Hepatocyte (in vitro differentiated cells): Measurements from ENCODE around the gene CHCHD6. TPM values are rescaled to one million over a fixed set of nuclear protein-coding genes. Genes with fewer than 3 reads are reported as not detected.

ENCODE experiments used
- DNase-seq: peaks from one replicate; pipeline ENCODE4 v3.0.0-alpha.2; 2016; ENCODE audit warnings: low spot score
- H2AFZ ChIP-seq: fragments of 200-600 bp; sonication (generic); 2 replicates; pipeline ENCODE4 v1.6.0; 2016; ENCODE audit warnings: antibody characterized with exemption, mild to moderate bottlenecking
- H3K27ac ChIP-seq: fragments of 200-600 bp; sonication (generic); 2 replicates; pipeline ENCODE4 v1.5.1; 2016; ENCODE audit warnings: mild to moderate bottlenecking
- H3K27me3 ChIP-seq: fragments of 200-600 bp; sonication (generic); 2 replicates; pipeline ENCODE4 v1.6.1; 2016
- H3K36me3 ChIP-seq: fragments of 200-600 bp; sonication (generic); replicated peaks from 2 replicates; pipeline ENCODE4 v1.5.1; 2016; ENCODE audit warnings: low read depth; ENCODE audit not compliant: insufficient read depth
- H3K4me1 ChIP-seq: fragments of 200-600 bp; sonication (generic); 2 replicates; pipeline ENCODE4 v1.5.1; 2016; ENCODE audit warnings: mild to moderate bottlenecking, moderate library complexity; ENCODE audit not compliant: insufficient read depth
- H3K4me2 ChIP-seq: fragments of 200-600 bp; sonication (generic); 2 replicates; pipeline ENCODE4 v1.6.0; 2016
- H3K4me3 ChIP-seq: fragments of 200-600 bp; sonication (generic); 2 replicates; pipeline ENCODE4 v1.5.1; 2016; ENCODE audit warnings: mild to moderate bottlenecking
- H3K79me2 ChIP-seq: fragments of 200-600 bp; sonication (generic); 2 replicates; pipeline ENCODE4 v1.6.0; 2017; ENCODE audit warnings: mild to moderate bottlenecking
- H3K9me2 ChIP-seq: fragments of 200-600 bp; sonication (generic); replicated peaks from 2 replicates; pipeline ENCODE4 v1.6.0; 2017; ENCODE audit warnings: mild to moderate bottlenecking; ENCODE audit not compliant: insufficient read depth
- H3K9me3 ChIP-seq: fragments of 200-600 bp; sonication (generic); 2 replicates; pipeline ENCODE4 v1.5.1; 2016; ENCODE audit warnings: low read depth, mild to moderate bottlenecking
- H4K20me1 ChIP-seq: fragments of 200-600 bp; sonication (generic); 2 replicates; pipeline ENCODE4 v1.6.0; 2016; ENCODE audit warnings: mild to moderate bottlenecking; ENCODE audit not compliant: insufficient read depth, poor library complexity, severe bottlenecking
- CTCF ChIP-seq: fragments of 200-600 bp; sonication (generic); IDR thresholded peaks from 2 replicates; pipeline ENCODE4 v1.5.1; 2016; ENCODE audit warnings: antibody characterized with exemption, mild to moderate bottlenecking; ENCODE audit not compliant: poor library complexity
- EZH2 ChIP-seq: fragments of 200-600 bp; sonication (generic); IDR thresholded peaks from 2 replicates; pipeline ENCODE4 v1.6.1; 2016; ENCODE audit warnings: antibody characterized with exemption, mild to moderate bottlenecking, borderline replicate concordance
- EZH2phosphoT487 ChIP-seq: fragments of 200-600 bp; sonication (generic); IDR thresholded peaks from one replicate; pipeline ENCODE4 v1.6.1; 2018; ENCODE audit warnings: antibody characterized with exemption, mild to moderate bottlenecking, low read depth, moderate library complexity; ENCODE audit not compliant: unreplicated experiment, severe bottlenecking
- WGBS: methylation state at CpG from one replicate; pipeline ENCODE4 v1.1.6; 2016; ENCODE audit warnings: low lambda C conversion rate; ENCODE audit errors: missing lambda C conversion rate; 5-methylcytosine and 5-hydroxymethylcytosine counted together
- polyA plus RNA-seq: library from polyadenylated mRNA; unstranded; fragments of >200 nt; fragmentation: Nextera tagmentation; extraction: Ambion mirVana; gene quantifications from 2 replicates; pipeline ENCODE4 v1.2.1, GENCODE V29; 2016
- total RNA-seq: library from RNA; depleted of rRNA; stranded (reverse); fragments of >200 nt; gene quantifications from 2 replicates; pipeline ENCODE4 v1.2.3, GENCODE V29; 2014

CHCHD6 gene
- total and polyA plus RNA-seq, 2 experiments from 2014 or later, result 13.8 to 19.7 TPM

DNA sequence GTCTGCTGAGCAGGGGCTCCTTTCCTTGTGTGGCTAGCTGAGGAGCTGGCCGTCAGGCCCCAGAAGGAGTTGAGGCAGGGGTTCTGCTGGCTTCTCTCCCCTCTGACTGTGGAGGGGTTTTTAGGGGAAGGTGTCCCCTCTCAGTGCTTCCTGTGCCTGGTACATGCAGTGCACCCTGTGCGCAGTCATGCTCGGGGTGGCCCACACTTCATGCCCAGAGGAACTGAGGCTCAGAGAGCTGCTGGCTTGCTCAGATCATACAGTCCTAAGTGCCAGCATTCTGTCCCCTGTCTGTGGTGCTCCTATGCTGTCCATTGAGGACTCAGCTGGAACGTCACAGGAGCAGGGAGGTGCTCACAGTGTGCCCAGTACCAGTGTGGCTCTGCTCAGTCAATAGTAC, 211.0 kb downstream of the CHCHD6 start:
- no peak for DNase-seq
- H4K20me1 ChIP-seq, result no peaks in the 10 kb centered on the region
- no peak overlapping the region for H3K4me3 ChIP-seq
- H3K36me3 ChIP-seq, result no peaks in the 10 kb centered on the region
- H3K4me2 ChIP-seq, result no peak overlapping the region
- H3K27me3 ChIP-seq, result no peaks in the 10 kb centered on the region
- H3K9me2 ChIP-seq, result no peaks in the 10 kb centered on the region
- TF ChIP-seq EZH2phosphoT487 (no peak), CTCF (no peak), EZH2 (no peak)
- no peak overlapping the region for H3K27ac ChIP-seq
- H2AFZ ChIP-seq, result no peak overlapping the region
- WGBS, result 97% methylated on average over 4 of the region's 4 CpGs
- H3K4me1 ChIP-seq, result no peaks in the 10 kb centered on the region
- H3K9me3 ChIP-seq, result no peaks in the 10 kb centered on the region
- H3K79me2 ChIP-seq, result no peaks in the 10 kb centered on the region

- no peak for TF ChIP-seq EZH2phosphoT487
- no peak for TF ChIP-seq EZH2
- TF ChIP-seq CTCF, result no peak
- no peaks in the 10 kb centered on the region for H4K20me1 ChIP-seq
Observed at GRCh38 chr3:126916546-126916945, 212.5 kb downstream of the CHCHD6 start.

GRCh38 chr3:126917232-126917804, 213.3 kb downstream of the CHCHD6 start:
- H3K4me3 ChIP-seq, result no peak overlapping the region
- H3K36me3 ChIP-seq, result no peaks in the 10 kb centered on the region
- H3K4me1 ChIP-seq, result no peaks in the 10 kb centered on the region
- TF ChIP-seq EZH2 (no peak), EZH2phosphoT487 (no peak), CTCF (no peak)
- no peaks in the 10 kb centered on the region for H3K9me3 ChIP-seq
- H3K79me2 ChIP-seq, result no peaks in the 10 kb centered on the region
- WGBS, result 77% methylated on average over 6 of the region's 6 CpGs
- H4K20me1 ChIP-seq, result no peaks in the 10 kb centered on the region
- no peaks in the 10 kb centered on the region for H3K27me3 ChIP-seq
- H3K4me2 ChIP-seq, result no peak overlapping the region
- H3K9me2 ChIP-seq, result no peaks in the 10 kb centered on the region
- no peak overlapping the region for H3K27ac ChIP-seq
- DNase-seq, result no peak
- no peak overlapping the region for H2AFZ ChIP-seq

More at GRCh38 chr3:126916546-126916945, 212.5 kb downstream of the CHCHD6 start:
- Histone ChIP-seq H3K4me2 (no peak overlapping the region), H3K27me3 (no peaks in the 10 kb centered on the region), H2AFZ (no peak overlapping the region), H3K79me2 (no peaks in the 10 kb centered on the region), H3K4me1 (no peaks in the 10 kb centered on the region), H3K4me3 (no peak overlapping the region), H3K36me3 (no peaks in the 10 kb centered on the region), H3K9me3 (no peaks in the 10 kb centered on the region), H3K27ac (no peak overlapping the region), H3K9me2 (no peaks in the 10 kb centered on the region)
- WGBS, result 93% methylated on average over 4 of the region's 4 CpGs
- no peak for DNase-seq
